ENCODE results near the gene GTF3C2. TPM values are rescaled to one million over a fixed set of nuclear protein-coding genes. Genes with fewer than 3 reads are reported as not detected.
"Not testable (repeated sequence)": the region's sequence is repeated elsewhere in the genome, so short reads cannot be mapped to it uniquely, and the experiment has no call there.

Gene GTF3C2
- total RNA-seq, 4 donors from 2014 or later, result 55.7 to 79.2 (median 63.6) TPM

GRCh38 chr2:27353762-27354596 lies 2.6 kb downstream of the GTF3C2 start:
- Histone ChIP-seq H3K36me3 (no peaks in the 10 kb centered on the region), H3K4me3 (no peak overlapping the region), H3K9me3 (no peaks in the 10 kb centered on the region), H3K27me3 (no peaks in the 10 kb centered on the region), H3K27ac (peak overlapping the region in 3 of 4 donors; percentile 14 to 53 (median 50)), H3K4me1 (peaks cover 14 to 49% (median 35%) of the 10 kb centered on the region in 4 donors)
- WGBS, 2 donors (ENCODE audit: low coverage in 1 of 2), result 63% methylated on average over 5 to 7 of the region's 7 CpGs
- in situ Hi-C loops (cut with MboI; ENCODE audit: low pct_ligation_motif_present in 1 of 4, low pct_unique_long_range_greater_than_20kb in 1 of 4, low sequenced_read_pairs in 3 of 4), result no loop called here
- DNase-seq, result no peak
- intact Hi-C loops (cut with DNase I; ENCODE audit: low total_unique reads), result no loop called here
- TF ChIP-seq EP300 (IDR thresholded peaks at IDR 0.05; ENCODE audit: low read depth) (no peak), POLR2AphosphoS5 (IDR thresholded peaks at IDR 0.05) (no peak), POLR2A (IDR thresholded peaks at IDR 0.05) (no peak), CTCF (IDR thresholded peaks at IDR 0.05) (no peak)

DNA sequence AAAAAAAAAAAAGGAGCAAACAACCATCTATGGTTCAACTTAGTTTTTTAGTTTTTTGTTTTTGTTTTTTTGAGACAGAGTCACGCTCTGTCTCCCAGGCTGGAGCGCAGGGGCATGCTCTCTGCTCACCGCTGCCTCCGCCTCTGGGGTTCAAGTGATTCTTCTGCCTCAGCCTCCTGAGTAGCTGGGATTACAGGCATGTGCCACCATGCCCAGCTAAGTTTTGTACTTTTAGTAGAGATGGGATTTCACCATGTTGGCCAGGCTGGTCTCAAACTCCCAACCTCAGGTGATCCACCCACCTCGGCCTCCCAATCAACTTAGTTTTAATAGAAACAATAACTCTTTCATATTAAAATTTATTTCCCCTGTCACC lies 3.2 kb downstream of the GTF3C2 start:
- intact Hi-C loops (cut with DNase I; ENCODE audit: low total_unique reads); DNase-seq; H3K4me3 ChIP-seq; H3K9me3 ChIP-seq; H3K36me3 ChIP-seq; in situ Hi-C loops (cut with MboI; ENCODE audit: low pct_ligation_motif_present in 1 of 4, low pct_unique_long_range_greater_than_20kb in 1 of 4, low sequenced_read_pairs in 3 of 4); H3K27me3 ChIP-seq: not testable (repeated sequence)
- H3K4me1 ChIP-seq, result peaks cover 14 to 48% (median 35%) of the 10 kb centered on the region in 4 donors
- peak overlapping the region in 2 of 4 donors; percentile 50 to 53 for H3K27ac ChIP-seq
- WGBS, 2 donors (ENCODE audit: low coverage in 1 of 2), result 94 to 99% methylated on average over 4 to 5 of the region's 5 CpGs

GRCh38 chr2:27351802-27352598 lies 4.6 kb downstream of the GTF3C2 start:
- WGBS, 2 donors (ENCODE audit: low coverage in 1 of 2), result 81 to 87% methylated on average over 6 of the region's 6 CpGs
- TF ChIP-seq CTCF (IDR thresholded peaks at IDR 0.05), result no peak
- intact Hi-C loops (cut with DNase I; ENCODE audit: low total_unique reads), result no loop called here
- peaks cover 14 to 47% (median 24%) of the 10 kb centered on the region in 4 donors for H3K4me1 ChIP-seq
- no peak overlapping the region for H3K4me3 ChIP-seq
- H3K36me3 ChIP-seq, result no peaks in the 10 kb centered on the region
- no peak overlapping the region for H3K27ac ChIP-seq
- no peak for DNase-seq
- in situ Hi-C loops (cut with MboI; ENCODE audit: low pct_ligation_motif_present in 1 of 4, low pct_unique_long_range_greater_than_20kb in 1 of 4, low sequenced_read_pairs in 3 of 4), result no loop called here
- no peaks in the 10 kb centered on the region for H3K9me3 ChIP-seq
- no peaks in the 10 kb centered on the region for H3K27me3 ChIP-seq

DNA sequence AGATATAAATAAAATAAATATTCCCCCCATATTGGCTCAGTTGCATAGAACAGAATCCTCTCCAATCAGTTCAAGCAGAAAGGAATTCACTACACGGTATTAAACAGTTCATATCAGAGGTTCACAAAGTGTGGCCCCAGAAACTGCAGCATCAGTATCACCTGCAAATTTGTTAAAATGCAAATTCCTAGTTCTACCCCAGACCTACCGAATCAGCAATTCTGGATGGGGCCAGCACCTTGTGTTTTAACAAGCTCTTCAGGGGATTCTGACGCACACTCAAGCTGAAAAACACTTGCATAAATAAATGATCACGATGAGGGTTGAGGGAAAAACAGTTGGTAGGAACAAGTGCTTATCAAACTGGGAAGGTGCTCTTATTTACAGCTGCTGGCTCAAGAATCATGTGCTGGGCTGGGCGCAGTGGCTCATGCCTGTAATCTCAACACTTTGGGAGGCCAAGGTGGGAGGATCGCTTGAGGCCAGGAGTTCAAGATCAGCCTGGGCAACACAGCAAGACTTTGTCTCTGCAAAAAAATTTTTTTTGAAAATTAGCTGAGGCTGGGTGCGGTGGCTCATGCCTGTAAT lies 6.4 kb downstream of the GTF3C2 start:
- H3K9me3 ChIP-seq, result no peaks in the 10 kb centered on the region
- H3K36me3 ChIP-seq, result no peaks in the 10 kb centered on the region
- peaks cover 9 to 38% (median 18%) of the 10 kb centered on the region in 4 donors for H3K4me1 ChIP-seq
- H3K27ac ChIP-seq, result no peak overlapping the region
- DNase-seq, result no peak
- TF ChIP-seq EP300 (IDR thresholded peaks at IDR 0.05; ENCODE audit: low read depth) (no peak), POLR2AphosphoS5 (IDR thresholded peaks at IDR 0.05) (no peak)
- no peak overlapping the region for H3K4me3 ChIP-seq
- WGBS, 2 donors (ENCODE audit: low coverage in 1 of 2), result 81 to 88% methylated on average over 4 to 7 of the region's 7 CpGs
- in situ Hi-C loops (cut with MboI; ENCODE audit: low pct_ligation_motif_present in 1 of 4, low pct_unique_long_range_greater_than_20kb in 1 of 4, low sequenced_read_pairs in 3 of 4) (no loop called here), intact Hi-C loops (cut with DNase I; ENCODE audit: low total_unique reads) (no loop called here)
- H3K27me3 ChIP-seq, result no peaks in the 10 kb centered on the region

GRCh38 chr2:27347641-27348040 lies 8.9 kb downstream of the GTF3C2 start:
- Histone ChIP-seq H3K27me3 (no peaks in the 10 kb centered on the region), H3K4me1 (peaks cover 0 to 13% (median 0%) of the 10 kb centered on the region in 4 donors), H3K27ac (no peak overlapping the region), H3K36me3 (peaks cover 0 to 7% (median 1%) of the 10 kb centered on the region in 4 donors), H3K4me3 (no peak overlapping the region), H3K9me3 (no peaks in the 10 kb centered on the region)
- in situ Hi-C loops (cut with MboI; ENCODE audit: low pct_ligation_motif_present in 1 of 4, low pct_unique_long_range_greater_than_20kb in 1 of 4, low sequenced_read_pairs in 3 of 4) (no loop called here), intact Hi-C loops (cut with DNase I; ENCODE audit: low total_unique reads) (no loop called here)
- no peak for TF ChIP-seq POLR2A (IDR thresholded peaks at IDR 0.05)
- no peak for TF ChIP-seq POLR2AphosphoS5 (IDR thresholded peaks at IDR 0.05)
- TF ChIP-seq CTCF (IDR thresholded peaks at IDR 0.05), result no peak
- TF ChIP-seq EP300 (IDR thresholded peaks at IDR 0.05; ENCODE audit: low read depth), result no peak
- WGBS, 2 donors (ENCODE audit: low coverage in 1 of 2), result 89% methylated on average over 2 of the region's 2 CpGs; no CpG with 5 or more reads in 1 of the 2 donors
- DNase-seq, result no peak

Data from transverse colon (tissue), 4 donors.